GM12874 (cell line): Measurements from ENCODE around the gene HS6ST2.

Experiments
- TF ChIP-seq, protein P1 (sequence below): IDR thresholded peaks from 2 replicates; pipeline ENCODE4 v1.5.1; 2011; ENCODE audit warnings: low read depth, mild to moderate bottlenecking, control low read depth, low read length, moderate library complexity; ENCODE audit not compliant: insufficient read depth

Gene HS6ST2

DNA sequence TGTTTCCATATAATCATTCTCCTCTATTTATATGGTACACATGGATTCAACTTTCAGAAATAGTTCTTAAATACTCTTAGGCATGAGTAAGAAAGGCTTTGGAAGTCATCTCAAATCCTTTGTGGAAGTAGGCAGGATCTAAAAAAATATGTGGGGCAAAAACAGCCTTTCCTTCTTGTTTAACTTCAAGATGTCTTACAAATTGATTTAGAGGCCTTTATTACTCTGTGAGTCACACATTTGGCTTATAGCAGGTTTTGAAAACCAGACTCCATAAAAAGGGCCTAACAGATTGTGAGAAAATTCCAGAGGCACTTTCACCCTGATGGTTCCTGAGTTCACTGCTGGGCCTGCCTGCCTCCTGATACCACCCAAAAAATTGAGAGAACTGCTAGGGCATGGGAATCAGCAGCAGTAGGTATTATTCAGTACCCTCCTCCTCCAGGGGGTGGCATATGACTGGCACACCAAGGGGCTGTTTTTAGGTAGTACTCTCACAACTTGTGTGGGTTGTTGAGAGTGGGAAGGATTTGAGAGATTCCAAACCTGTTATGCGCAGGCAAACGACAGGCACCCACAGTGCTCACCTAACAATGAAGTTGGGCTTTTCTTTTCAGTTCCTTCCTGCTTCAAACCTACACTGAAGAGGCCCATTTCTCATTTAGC is 306.9 kb downstream of the HS6ST2 start:
- TF ChIP-seq, protein P1, sequence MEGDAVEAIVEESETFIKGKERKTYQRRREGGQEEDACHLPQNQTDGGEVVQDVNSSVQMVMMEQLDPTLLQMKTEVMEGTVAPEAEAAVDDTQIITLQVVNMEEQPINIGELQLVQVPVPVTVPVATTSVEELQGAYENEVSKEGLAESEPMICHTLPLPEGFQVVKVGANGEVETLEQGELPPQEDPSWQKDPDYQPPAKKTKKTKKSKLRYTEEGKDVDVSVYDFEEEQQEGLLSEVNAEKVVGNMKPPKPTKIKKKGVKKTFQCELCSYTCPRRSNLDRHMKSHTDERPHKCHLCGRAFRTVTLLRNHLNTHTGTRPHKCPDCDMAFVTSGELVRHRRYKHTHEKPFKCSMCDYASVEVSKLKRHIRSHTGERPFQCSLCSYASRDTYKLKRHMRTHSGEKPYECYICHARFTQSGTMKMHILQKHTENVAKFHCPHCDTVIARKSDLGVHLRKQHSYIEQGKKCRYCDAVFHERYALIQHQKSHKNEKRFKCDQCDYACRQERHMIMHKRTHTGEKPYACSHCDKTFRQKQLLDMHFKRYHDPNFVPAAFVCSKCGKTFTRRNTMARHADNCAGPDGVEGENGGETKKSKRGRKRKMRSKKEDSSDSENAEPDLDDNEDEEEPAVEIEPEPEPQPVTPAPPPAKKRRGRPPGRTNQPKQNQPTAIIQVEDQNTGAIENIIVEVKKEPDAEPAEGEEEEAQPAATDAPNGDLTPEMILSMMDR = no peak

DNA sequence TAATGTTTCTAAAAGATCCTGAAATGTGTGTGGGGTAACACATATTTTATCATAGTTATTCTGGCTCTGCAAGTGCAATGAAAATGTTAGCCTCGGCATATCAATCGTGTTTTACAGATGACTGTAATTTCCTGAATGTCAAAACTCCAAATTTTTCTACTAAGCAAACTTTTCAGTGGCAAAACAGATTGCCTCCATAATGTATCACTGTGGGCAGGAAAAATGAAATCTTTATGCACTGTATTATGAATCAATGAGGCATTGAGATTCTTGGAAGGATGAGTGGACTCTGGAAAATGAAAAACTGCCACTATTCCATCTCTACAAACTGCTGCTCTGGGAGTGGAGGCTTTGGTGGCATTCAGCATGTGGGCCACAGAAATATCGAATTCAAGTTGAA is 309.5 kb downstream of the HS6ST2 start:
- TF ChIP-seq, protein P1 = no peak

DNA sequence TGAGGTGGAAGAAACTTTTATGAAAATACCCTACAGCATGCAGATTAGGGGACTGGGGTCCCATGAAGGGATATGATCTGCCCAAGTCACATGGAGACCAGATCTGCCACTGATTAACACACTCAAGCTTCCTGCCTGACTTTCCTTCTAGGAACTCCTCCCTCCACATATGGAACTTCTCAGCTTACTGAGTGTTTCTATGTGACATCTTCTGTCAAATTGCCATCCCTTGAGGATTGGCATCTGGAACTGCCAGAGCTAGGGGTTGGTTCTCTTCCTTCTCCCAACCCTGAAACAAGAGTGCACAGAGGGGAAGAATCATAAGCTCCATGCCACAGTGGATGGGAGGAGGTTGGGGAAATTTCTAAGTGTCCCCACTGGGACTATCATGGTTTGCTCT is 319.0 kb downstream of the HS6ST2 start:
- TF ChIP-seq, protein P1 = no peak

DNA sequence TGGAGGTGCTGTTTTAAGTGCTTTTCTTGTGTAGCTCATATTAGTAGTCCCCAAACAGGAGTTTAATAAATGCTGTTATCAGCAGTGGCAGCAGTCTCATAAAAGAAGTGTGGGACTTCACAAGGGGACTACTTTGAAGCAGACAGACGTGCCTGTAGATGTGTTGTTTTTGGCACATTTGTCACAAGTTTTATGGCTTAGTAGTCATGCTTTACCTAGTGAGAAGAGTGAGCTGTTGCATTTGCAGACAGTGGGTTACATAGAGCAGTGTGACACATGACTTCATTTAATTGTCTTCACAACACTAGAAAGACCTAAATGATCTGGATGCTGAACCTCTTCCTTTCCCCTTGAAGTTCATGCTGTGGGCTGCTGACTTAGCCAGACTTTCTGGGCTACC is 320.1 kb downstream of the HS6ST2 start:
- TF ChIP-seq, protein P1 = no peak

DNA sequence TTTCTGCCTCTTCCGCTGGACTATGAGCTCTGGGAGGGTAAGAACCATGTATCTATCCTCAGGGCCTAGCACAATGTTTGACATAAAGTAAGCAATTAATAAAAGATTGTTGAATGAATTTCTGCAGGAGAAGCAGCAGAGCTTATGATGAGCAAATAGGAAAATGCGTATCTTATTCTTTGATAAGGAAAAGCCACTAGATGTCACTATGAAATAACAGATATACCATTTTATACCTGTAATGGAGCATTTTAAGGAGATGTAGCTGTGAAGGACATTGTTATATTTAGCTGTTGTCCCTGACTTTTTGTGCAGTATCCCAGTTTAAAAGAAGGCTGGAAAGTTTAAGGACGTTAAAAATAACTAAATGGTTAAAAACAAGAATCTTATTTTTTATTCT is 322.3 kb downstream of the HS6ST2 start:
- TF ChIP-seq, protein P1 = no peak

DNA sequence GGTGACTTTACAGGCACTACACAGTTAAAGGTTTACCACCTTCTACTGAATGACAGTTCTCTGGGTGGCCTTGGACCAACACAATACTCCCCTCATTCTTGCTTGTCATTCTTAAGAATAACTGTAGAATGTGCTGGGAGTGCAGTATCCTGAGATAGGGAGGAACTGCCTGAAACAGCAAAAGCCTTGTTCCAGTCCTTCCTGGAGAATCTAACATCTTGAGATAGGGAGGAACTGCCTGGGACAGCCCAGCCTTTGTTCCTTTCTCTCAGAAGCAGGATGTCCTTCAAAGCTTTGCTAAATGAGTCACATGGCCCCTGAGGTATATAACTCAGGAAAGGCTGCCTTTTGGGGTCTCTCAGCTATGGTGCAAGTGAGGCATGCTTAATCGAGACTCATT is 323.9 kb downstream of the HS6ST2 start:
- TF ChIP-seq, protein P1 = no peak

DNA sequence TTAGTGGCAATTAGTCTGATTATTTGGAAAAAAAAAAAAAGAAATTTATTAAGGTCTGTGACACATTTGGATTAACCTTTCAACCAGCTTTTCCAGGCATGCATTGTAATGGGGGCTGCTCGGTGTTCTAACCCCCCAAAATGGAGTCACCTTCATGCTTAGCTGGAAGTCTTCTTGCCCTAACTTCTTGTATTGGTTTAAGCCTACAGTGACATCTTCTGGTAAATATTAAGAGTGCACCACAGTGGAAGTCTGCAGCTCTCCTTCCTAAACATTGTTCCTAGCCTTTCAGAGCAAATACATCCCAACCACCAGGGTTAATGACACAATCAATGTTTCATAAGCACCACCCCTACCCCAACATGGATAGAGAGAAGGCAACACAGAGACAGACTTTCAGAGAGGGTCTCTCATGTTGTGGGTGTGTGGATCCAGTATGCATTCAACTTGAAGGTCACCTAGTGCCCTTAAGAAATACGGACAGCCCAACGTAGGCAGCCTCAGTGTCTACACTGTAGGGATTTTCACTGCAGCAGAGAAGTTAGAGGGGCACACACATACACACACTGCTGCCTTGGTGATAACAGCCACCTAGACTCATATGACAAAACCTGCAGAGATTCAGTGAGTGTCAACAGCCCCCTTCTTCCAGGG is 326.7 kb downstream of the HS6ST2 start:
- TF ChIP-seq, protein P1 = 0 out of 2 replicates have a peak, but pooled peaks have one; percentile 14
